Heart left ventricle (tissue), 13 donors: ENCODE measurements around the gene RANBP10.

Experiments
- CTCF ChIP-seq, 12 donors: fragments of 200-600 bp; sonication (generic) in 4 of 12; IDR thresholded peaks; one replicate each; pipeline versions ENCODE4 v1.5.0 to v1.8.0; 2018 to 2022; ENCODE audit warnings: antibody characterized with exemption in 12 of 12, mild to moderate bottlenecking in 5 of 12
- POLR2A ChIP-seq, 2 donors: fragments of 450-650 bp; IDR thresholded peaks; one replicate each; pipeline ENCODE4 v1.6.1; 2017; ENCODE audit warnings: antibody characterized with exemption in 2 of 2, mild to moderate bottlenecking in 2 of 2, moderate library complexity in 2 of 2
- donor health status: ischemic (EF 13 %, LVEDD 7.1; RV severe dilation, severe dysfunction).
- donor health status: DM: no; HTN: yes; CAD: no.
- donor health status: DM: no; HTN: no; CAD: no.
- donor health status: ischemic (EF 25% LVEDD 6.9; RV normal size, moderate dysfunction).
- donor health status: ischemic (EF 25% LVEDD 5.7; RV mildly dilated, moderate dysfunction).
- donor health status: ischemic (EF 35%, LVEDD 5.7; RV mildly dilated, moderate dysfunction).
- donor health status: nonischemic (EF 11% LVEDD 7.7; RV severe dilation, severe dysfunction).
- donor health status: DM: yes; HTN: yes; CAD: no.
- donor health status: PGD.
- donor health status: ischemic (EF 29% LVEDD 5.4; RV normal size, mild dysfunction).
- donor health status: nonischemic (EF 23%, LVEDD 6.1; RV moderate dilation, normal function).

- TF ChIP-seq CTCF (IDR thresholded peaks at IDR 0.05): no peak
- TF ChIP-seq POLR2A (IDR thresholded peaks at IDR 0.05): no peak
Observed at GRCh38 chr16:67730326-67730725, 76.0 kb downstream of the RANBP10 start.
